Amygdala (tissue), 56 donors: Measurements from ENCODE around the gene BEND6.
"Not testable (repeated sequence)": the region's sequence is repeated elsewhere in the genome, so short reads cannot be mapped to it uniquely, and the experiment has no call there.

ENCODE experiments used
- DNase-seq, 56 donors: peaks; one replicate each; lab custom pipeline; 2025; lab: John Stamatoyannopoulos, UW

Gene BEND6

GRCh38 chr6:56977192-56977591 is 22.3 kb downstream of the BEND6 start:
- DNase-seq, result no peak

- no peak for DNase-seq
Measured at GRCh38 chr6:56978530-56978929, 23.6 kb downstream of the BEND6 start.

GRCh38 chr6:56984361-56984760 is 29.5 kb downstream of the BEND6 start:
- DNase-seq, result no peak

GRCh38 chr6:56984884-56985283 is 30.0 kb downstream of the BEND6 start:
- no peak for DNase-seq

GRCh38 chr6:56986611-56987010 is 31.7 kb downstream of the BEND6 start:
- DNase-seq, result no peak

GRCh38 chr6:56988145-56988544 is 33.2 kb downstream of the BEND6 start:
- no peak for DNase-seq

- DNase-seq, result no peak
Measured at GRCh38 chr6:56992036-56992435, 37.1 kb downstream of the BEND6 start.

- DNase-seq, result no peak
Measured at GRCh38 chr6:56992703-56993102, 37.8 kb downstream of the BEND6 start.

- no peak for DNase-seq
Measured at GRCh38 chr6:56995347-56995902, 40.5 kb downstream of the BEND6 start.

GRCh38 chr6:56996401-56996800 is 41.5 kb downstream of the BEND6 start:
- DNase-seq, result no peak

- no peak for DNase-seq
Measured at GRCh38 chr6:56999049-56999448, 44.1 kb downstream of the BEND6 start.

- not testable (repeated sequence) for DNase-seq
Measured at GRCh38 chr6:56999748-57000147, 44.8 kb downstream of the BEND6 start.

GRCh38 chr6:57002197-57002596 is 47.3 kb downstream of the BEND6 start:
- DNase-seq, result no peak

GRCh38 chr6:57004292-57004691 is 49.4 kb downstream of the BEND6 start:
- DNase-seq, result no peak

- DNase-seq, result no peak
Measured at GRCh38 chr6:57006101-57006500, 51.2 kb downstream of the BEND6 start.

GRCh38 chr6:57008069-57008468 is 53.2 kb downstream of the BEND6 start:
- DNase-seq, result not testable (repeated sequence)

- DNase-seq, result no peak
Measured at GRCh38 chr6:57013521-57013926, 58.6 kb downstream of the BEND6 start.

GRCh38 chr6:57017069-57017468 is 62.2 kb downstream of the BEND6 start:
- no peak for DNase-seq

- no peak for DNase-seq
Measured at GRCh38 chr6:57017841-57018240, 62.9 kb downstream of the BEND6 start.

- DNase-seq, result no peak
Measured at GRCh38 chr6:57019434-57019833, 64.5 kb downstream of the BEND6 start.

GRCh38 chr6:57021086-57021720 is 66.3 kb downstream of the BEND6 start:
- peak in 2 of 56 donors; percentile 0 to 17 for DNase-seq

GRCh38 chr6:57024321-57024720 is 69.4 kb downstream of the BEND6 start:
- no peak for DNase-seq

- no peak for DNase-seq
Measured at GRCh38 chr6:57024775-57025174, 69.9 kb downstream of the BEND6 start.
